Adrenal gland (tissue), 5 donors: ENCODE data around the gene TEX29.

Experiments
- CTCF ChIP-seq, 6 experiments: fragments of 450-650 bp in 4 of 6; fragments of 200-600 bp in 2 of 6; sonication (generic) in 1 of 6; IDR thresholded peaks; 1 replicate in 5 of 6; 2 replicates in 1 of 6; pipeline versions ENCODE4 v1.5.1 to v1.8.0; 2016 to 2021; ENCODE audit warnings: antibody characterized with exemption in 6 of 6, mild to moderate bottlenecking in 2 of 6, moderate library complexity in 1 of 6
- POLR2A ChIP-seq, 2 donors: fragments of 450-650 bp; IDR thresholded peaks; one replicate each; pipeline ENCODE4 v1.6.1; 2017; ENCODE audit warnings: antibody characterized with exemption in 2 of 2, mild to moderate bottlenecking in 2 of 2, moderate library complexity in 1 of 2
- donor health status: DM: no; HTN: no; CAD: no.

- TF ChIP-seq CTCF (IDR thresholded peaks at IDR 0.05) (no peak), POLR2A (IDR thresholded peaks at IDR 0.05) (no peak)
Observed at GRCh38 chr13:111370147-111370546, 49.7 kb downstream of the TEX29 start.
